ELR (cell line): ENCODE data around the gene ACOX2.

Experiments used
- DNase-seq: peaks from one replicate; pipeline ENCODE4 v3.0.0-alpha.2; 2015; ENCODE audit warnings: low read depth

Gene ACOX2

DNA sequence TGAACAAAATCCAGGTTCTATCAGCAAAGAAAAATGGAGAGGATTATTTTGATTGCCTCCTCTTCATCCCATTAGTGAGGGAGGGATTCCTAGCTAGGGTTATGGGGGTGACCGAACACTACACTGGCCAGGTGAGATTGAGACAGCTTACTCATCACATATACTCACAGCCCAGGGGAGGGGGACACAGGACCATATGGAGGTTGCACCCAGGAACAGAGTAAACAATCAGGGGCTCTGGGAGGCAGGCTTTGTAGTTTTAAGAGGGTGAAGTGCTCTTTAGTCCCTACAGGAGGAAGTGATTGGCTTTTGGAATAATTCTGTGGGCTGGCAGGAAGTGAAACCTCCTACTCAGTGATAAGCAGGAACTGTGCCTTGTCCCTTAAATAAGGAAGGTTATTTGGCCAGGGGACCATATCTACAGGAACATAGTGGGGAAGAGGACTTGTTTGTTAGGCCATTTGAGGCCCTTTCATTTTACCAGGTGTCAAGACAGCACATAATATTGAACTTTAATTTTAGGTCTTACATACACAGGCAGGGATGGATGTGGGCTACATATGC is 62.6 kb downstream of the ACOX2 start:
- no peak for DNase-seq

DNA sequence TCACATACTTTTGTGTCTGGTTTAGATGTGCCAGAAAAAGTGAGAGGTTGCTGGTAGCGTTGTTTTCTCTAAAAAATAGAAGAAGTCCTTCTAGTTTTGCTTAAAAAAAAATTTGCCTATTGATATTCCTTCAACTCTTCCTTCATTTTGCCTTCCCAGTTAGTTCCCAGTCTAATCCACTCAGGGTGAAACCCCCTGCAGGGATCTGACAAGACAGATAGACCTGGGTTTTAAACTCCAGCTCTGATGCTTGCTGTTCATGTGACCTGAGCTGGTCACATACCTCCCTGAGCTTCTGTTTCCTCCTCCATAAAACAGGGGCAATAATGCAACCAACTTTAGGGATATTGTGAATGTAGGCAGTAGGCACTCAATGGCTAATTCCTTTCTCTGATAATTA is 63.7 kb downstream of the ACOX2 start:
- no peak for DNase-seq

DNA sequence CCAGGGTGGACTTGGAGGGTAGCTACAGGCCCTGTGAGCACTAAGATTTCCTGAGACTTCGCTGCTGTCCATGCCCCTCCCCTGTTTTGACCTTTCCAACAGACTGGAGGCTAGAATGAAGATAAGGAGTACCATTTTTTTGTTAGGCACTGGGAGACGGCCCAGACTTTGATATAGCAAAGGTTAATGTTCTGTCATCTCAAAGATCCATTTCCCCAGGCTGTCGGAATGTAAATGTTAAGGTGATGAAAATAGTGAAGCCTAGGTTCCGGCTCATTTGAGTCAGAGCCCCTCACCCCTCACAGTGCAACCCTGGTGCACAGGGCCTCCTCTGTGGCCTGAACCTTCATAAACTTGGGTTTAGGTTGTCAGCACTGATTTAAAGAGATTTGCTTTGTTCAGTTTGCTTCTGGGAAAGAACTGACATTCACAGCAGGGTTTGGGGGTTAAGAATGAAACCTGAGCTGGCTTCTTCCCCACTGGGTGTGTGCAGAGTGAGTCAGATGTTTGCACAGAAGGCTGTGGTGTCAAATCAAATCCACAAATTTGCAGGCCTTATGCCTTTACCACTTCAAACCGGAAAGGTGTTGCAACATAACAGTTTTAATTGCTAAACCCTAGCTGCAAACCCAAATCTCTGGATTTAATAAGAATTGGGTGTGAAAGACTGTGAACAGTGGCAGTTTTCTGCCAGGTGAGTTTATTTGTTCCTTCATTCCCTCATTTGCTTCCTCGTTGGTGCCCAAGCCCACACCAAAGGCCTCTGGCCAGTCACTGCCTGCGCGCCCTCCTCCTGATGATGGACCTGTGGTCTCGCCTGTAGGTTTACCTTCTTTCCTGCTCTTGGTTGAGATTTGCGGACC is 65.7 kb downstream of the ACOX2 start:
- peak; percentile 79 for DNase-seq

DNA sequence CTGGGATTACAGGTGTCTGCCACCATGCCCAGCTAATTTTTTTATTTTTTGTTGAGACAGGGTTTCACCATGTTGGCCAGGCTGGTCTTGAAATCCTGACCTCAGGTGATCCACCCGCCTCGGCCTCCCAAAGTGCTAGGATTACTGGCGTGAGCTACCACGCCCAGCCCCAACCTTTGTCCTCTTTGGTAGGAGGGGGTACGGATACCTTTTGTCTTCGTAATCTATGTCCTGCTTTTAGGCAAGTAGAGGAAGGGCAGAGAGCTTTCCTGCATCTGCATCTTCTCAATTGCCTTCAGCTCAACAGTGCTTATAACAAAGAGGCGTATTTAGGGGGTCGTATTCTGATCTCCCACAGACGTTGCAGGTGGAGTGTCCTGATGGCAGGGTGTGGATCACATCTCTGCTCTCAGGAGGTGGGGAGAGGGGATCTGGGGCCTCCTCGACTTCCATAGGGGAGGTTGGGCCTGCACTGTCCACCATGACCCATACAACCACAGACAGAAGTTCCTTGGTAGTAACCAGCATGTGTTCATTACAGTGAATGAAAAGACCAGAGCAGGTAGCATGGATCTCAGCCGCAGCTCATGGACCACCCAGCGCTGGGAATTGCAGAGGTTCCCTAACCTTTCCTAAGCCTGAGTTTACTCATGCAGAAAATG is 66.5 kb downstream of the ACOX2 start:
- no peak for DNase-seq

DNA sequence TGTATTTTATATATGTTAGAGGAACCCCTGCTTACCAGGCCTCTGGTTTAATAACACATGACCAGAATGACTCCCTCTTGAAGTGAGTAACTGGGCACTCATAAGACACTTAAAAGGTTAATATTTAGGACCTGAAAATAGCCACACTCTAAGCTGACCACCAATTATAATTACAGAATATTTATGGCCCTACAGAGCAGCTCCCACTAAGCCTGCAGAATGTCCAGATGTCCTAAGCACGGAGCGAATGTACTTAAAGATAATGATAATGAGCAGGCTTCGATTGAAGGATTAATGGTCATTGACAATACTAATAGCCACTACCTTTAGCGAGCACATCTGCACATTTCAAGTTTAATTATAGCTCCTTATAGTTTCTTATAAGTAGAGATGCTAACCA is 67.9 kb downstream of the ACOX2 start:
- no peak for DNase-seq

DNA sequence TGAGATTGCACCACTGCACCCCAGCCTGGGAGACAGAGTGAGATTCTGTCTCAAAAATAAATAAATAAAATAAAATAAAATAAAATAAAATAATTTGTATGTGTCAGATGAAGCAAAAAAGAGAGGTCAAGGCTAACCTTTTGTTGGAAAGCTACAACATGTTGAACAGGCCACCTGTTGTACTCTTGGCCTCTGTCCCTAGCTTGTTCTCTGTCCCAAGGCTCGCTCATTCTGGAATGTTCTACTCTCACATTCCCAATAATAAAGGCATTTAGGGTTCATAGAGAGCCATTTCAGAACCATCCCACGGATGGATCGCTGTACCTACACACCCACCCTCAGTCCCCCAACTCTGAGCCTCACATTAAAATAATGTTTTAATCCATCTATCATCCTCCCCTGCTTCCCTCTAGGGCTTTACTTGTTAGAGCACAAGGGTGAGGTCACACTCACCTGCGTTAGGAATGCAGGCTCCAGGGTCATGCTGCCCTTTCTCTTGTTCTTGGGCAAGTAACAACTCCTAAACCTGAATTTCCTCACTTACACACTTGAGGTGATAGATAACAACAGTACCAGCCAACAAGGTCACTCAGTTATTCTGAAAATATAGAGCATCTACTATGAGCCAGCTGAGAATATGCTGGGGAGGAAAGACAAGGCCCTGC is 70.0 kb downstream of the ACOX2 start:
- no peak for DNase-seq

DNA sequence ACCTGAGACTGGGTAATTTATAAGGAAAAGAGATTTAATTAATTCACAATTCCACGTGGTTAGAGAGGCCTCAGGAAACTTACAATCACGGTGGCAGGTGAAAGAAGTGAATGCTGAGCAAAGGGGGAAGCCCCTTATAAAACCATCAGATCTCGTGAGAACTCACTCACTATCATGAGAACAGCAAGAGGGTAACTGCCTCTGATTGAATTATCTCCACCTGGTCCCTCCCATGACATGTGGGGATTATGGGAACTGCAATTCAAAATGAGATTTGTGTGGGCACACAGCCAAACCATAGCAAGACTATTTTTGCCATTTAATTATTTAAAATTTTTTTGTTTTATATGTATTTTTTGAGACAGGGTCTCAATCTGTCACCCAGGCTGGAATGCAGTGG is 72.1 kb downstream of the ACOX2 start:
- DNase-seq = peak; percentile 17

DNA sequence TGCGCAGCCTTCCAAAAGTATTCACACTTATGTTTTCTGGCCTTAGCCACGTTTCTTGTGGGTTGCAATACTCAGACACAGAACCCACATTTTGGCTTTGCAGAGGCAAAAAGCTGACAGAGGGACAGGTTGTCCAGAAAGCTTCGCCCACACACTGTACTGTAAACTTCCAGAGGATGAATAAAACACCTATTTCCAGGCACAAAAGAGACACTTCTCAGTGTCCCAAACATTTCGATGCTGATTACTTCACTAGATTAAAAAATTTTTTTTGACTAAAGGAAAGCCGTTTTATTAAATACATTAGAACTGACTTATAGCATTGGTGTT is 73.1 kb downstream of the ACOX2 start:
- DNase-seq = no peak

DNA sequence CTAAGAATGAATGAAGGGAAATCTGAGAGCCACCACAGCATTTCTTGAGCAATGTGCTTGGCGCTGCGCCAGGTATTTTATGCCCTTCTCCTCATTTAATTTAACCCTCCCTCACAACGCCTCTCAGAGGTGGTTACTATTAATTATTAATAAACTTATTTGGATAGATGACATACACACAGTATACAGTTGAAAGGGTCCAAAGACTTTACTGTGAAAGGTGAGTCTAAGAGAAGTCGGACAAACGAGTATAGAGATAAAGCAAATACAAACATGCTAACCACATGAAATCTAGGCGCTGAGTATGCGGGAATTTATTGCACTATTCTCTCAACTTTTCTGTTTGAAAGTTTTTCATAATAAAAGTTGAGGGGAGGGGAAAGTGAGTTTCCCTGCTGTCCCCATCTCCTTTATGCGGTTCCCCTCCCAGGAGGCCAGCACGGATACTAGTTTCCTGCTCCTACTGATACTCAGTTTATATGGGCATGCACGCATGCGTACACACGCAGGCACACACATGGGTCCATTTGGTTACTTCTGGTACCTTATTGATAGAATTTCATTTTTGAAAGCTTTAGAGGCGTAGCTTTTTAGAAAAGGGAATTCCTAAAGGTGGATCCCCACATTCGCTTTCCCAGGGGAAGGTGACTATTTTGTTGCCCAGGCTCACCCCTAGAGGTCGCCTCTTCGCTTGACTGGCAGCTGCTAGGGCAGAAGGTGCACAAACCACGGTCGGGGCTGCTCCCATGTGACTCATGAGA is 73.6 kb downstream of the ACOX2 start:
- DNase-seq = peak; percentile 88

DNA sequence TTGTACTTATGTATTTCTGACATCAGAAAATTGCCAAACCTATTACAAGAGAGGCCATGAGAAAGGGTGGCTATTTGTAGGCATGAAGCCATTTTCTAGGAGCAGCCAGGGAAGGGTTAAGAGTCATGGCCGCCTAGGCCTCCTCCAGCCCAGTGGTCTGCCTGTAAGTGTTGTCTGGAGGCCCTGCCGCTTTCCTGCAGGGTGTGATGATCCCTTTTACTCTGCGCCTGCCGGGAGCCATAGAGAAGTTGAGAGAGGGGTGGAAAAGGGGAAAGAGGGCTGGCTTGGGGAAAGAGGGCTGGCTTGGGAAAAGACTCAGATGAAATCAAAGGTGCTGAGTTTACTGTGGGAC is 74.2 kb downstream of the ACOX2 start:
- no peak for DNase-seq

DNA sequence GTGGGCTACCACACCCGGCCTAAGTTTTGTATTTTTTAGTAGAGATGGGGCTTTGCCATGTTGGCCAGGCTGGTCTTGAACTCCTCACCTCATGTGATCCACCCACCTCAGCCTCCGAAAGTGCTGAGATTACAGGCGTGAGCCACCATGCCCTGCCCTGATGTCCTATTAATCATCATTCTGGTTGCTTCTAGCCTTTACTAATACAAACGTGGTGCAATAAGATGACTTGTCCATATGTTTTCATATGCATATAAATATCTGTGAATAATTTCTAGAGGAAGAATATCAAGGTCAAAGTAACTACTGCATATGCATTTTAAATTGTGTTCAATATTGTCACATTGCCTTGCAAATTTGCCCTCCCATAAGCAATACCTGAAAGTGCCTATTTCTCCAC is 77.8 kb downstream of the ACOX2 start:
- DNase-seq = no peak
